ENCODE data around the gene DCAF16. TPM values are rescaled to one million over a fixed set of nuclear protein-coding genes. Genes with fewer than 3 reads are reported as not detected.

DCAF16 gene
- total RNA-seq, 2 experiments from 2014 or later: 42.4 to 44.5 TPM

GRCh38 chr4:17812801-17813200 lies 2.2 kb upstream of the DCAF16 start:
- Mint-ChIP-seq H3K36me3 (ENCODE audit: low read depth) (peaks cover 63% of the 10 kb centered on the region), H3K27me3 (peaks cover 2% of the 10 kb centered on the region), H3K4me3 (peak overlapping the region; percentile 94), H3K9me3 (no peaks in the 10 kb centered on the region), H3K27ac (no peak overlapping the region), H3K4me1 (ENCODE audit: low read depth) (peaks cover 26% of the 10 kb centered on the region)
- DNase-seq: no peak
- ATAC-seq: no peak
- intact Hi-C loops (cut with micrococcal nuclease): loop anchor here (5.0 kb wide), 1 partner anchor 210 kb away; the partner anchor contains the start of gene LCORL
- ChIA-PET CTCF (interaction anchor here (1.5 kb wide), 1 partner anchor 177 kb away, joined by 4 read pairs; no protein-coding TSS in a partner anchor), POLR2A (interaction anchor here (0.9 kb wide), 1 partner anchor 12 kb away, joined by 3 read pairs; no protein-coding TSS in a partner anchor)
- TF ChIP-seq, protein P1, sequence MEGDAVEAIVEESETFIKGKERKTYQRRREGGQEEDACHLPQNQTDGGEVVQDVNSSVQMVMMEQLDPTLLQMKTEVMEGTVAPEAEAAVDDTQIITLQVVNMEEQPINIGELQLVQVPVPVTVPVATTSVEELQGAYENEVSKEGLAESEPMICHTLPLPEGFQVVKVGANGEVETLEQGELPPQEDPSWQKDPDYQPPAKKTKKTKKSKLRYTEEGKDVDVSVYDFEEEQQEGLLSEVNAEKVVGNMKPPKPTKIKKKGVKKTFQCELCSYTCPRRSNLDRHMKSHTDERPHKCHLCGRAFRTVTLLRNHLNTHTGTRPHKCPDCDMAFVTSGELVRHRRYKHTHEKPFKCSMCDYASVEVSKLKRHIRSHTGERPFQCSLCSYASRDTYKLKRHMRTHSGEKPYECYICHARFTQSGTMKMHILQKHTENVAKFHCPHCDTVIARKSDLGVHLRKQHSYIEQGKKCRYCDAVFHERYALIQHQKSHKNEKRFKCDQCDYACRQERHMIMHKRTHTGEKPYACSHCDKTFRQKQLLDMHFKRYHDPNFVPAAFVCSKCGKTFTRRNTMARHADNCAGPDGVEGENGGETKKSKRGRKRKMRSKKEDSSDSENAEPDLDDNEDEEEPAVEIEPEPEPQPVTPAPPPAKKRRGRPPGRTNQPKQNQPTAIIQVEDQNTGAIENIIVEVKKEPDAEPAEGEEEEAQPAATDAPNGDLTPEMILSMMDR (IDR thresholded peaks at IDR 0.05): no peak

DNA sequence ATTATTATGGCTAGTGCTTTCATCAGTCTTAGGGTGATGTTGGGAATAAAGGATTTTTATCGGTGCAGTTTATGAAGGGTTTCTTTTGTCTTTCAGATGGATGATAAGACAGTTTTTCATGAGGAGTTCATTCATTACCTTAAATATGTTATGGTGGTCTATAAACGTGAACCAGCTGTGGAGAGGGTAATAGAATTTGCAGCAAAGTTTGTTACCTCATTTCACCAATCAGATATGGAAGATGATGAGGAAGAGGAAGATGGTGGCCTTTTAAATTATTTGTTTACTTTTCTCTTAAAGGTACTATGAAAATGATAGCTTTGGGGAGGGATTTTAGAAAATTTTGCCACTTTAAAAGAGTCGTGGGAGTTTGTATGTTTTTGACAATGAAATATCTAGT lies 1.6 kb upstream of the DCAF16 start:
- Mint-ChIP-seq H3K4me1 (ENCODE audit: low read depth) (peaks cover 31% of the 10 kb centered on the region), H3K9me3 (no peaks in the 10 kb centered on the region), H3K27me3 (peaks cover 2% of the 10 kb centered on the region), H3K36me3 (ENCODE audit: low read depth) (peaks cover 63% of the 10 kb centered on the region), H3K27ac (peak overlapping the region; percentile 69), H3K4me3 (peak overlapping the region; percentile 94)
- TF ChIP-seq, protein P1 (IDR thresholded peaks at IDR 0.05): no peak
- no peak for DNase-seq
- intact Hi-C loops (cut with micrococcal nuclease): loop anchor here (5.0 kb wide), 1 partner anchor 210 kb away; the partner anchor contains the start of gene LCORL
- no peak for ATAC-seq
- ChIA-PET POLR2A (interaction anchor here (0.6 to 1.8 kb wide), 2 partner anchors 9 to 234 kb away, joined by 3 to 6 read pairs; no protein-coding TSS in a partner anchor), CTCF (interaction anchor here (1.5 to 5.2 kb wide), 2 partner anchors 176 to 264 kb away, joined by 4 to 35 read pairs; no protein-coding TSS in a partner anchor)

DNA sequence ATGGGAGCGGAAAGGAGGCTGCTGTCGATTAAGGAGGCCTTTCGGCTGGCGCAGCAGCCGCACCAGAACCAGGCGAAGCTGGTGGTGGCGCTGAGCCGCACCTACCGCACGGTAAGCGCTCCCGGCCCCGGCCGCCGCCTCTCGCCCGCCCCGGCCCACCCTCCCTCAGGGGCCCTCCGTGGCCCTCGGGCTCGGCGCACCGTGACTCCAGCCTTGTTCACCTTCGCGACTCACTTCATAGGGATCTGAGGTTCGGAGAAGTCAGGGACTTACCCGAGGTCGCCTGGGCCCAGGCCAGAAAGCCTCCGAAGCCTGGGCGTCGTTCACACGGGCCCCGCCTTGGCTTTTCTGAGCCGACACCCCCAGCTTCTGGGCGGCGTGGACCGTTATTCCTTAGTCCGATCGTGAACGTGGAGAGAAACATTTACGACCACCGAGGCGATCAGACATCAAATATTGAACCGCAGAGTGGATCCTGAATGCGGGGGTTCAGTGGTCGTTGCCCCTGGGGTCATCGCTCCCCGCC lies 584 bp upstream of the DCAF16 start:
- peak; percentile 49 for DNase-seq
- POLR2A ChIA-PET: interaction anchor here (0.7 to 1.8 kb wide), 11 partner anchors 9 to 246 kb away, joined by 3 to 11 read pairs (median 3); partner anchors contain the start of genes LAP3 and MED28

GRCh38 chr4:17809667-17810066 lies 890 bp downstream of the DCAF16 start:
- no peak for ATAC-seq
- ChIA-PET CTCF (interaction anchor here (1.0 to 5.2 kb wide), 4 partner anchors 12 to 261 kb away, joined by 3 to 35 read pairs (median 3); no protein-coding TSS in a partner anchor), POLR2A (interaction anchor here (0.6 to 1.8 kb wide), 6 partner anchors 11 to 233 kb away, joined by 3 to 11 read pairs (median 4); partner anchors contain the start of genes LAP3 and MED28)
- Mint-ChIP-seq H3K27ac (peak overlapping the region; percentile 99), H3K4me1 (ENCODE audit: low read depth) (peaks cover 49% of the 10 kb centered on the region), H3K4me3 (peak overlapping the region; percentile 94), H3K36me3 (ENCODE audit: low read depth) (peaks cover 52% of the 10 kb centered on the region), H3K9me3 (no peaks in the 10 kb centered on the region), H3K27me3 (peaks cover 2% of the 10 kb centered on the region)
- DNase-seq: peak; percentile 49
- TF ChIP-seq, protein P1 (IDR thresholded peaks at IDR 0.05): no peak
- intact Hi-C loops (cut with micrococcal nuclease): loop anchor here (2.0 to 10.0 kb wide), 4 partner anchors 175 to 261 kb away; partner anchors contain the start of genes LAP3 and LCORL

More for the DNA sequence above, 584 bp upstream of the DCAF16 start:
- no peaks in the 10 kb centered on the region for H3K9me3 Mint-ChIP-seq
- H3K4me1 Mint-ChIP-seq (ENCODE audit: low read depth): peaks cover 38% of the 10 kb centered on the region
- peaks cover 2% of the 10 kb centered on the region for H3K27me3 Mint-ChIP-seq
- peak; percentile 22 for ATAC-seq
- peaks cover 58% of the 10 kb centered on the region for H3K36me3 Mint-ChIP-seq (ENCODE audit: low read depth)
- TF ChIP-seq, protein P1 (IDR thresholded peaks at IDR 0.05): no peak
- CTCF ChIA-PET: interaction anchor here (1.0 to 5.2 kb wide), 3 partner anchors 14 to 263 kb away, joined by 3 to 35 read pairs (median 3); no protein-coding TSS in a partner anchor
- intact Hi-C loops (cut with micrococcal nuclease): loop anchor here (5.0 kb wide), 1 partner anchor 211 kb away; the partner anchor contains the start of gene LCORL
- H3K4me3 Mint-ChIP-seq: peak overlapping the region; percentile 94
- peak overlapping the region; percentile 99 for H3K27ac Mint-ChIP-seq

Data from activated CD8-positive, alpha-beta T cell treated with anti-CD3 and anti-CD28 coated beads for 36 hours (primary cell).